OCI-LY3 (cell line): Measurements from ENCODE around the gene PRKAR2A.

Source experiments
- EZH2phosphoT487 ChIP-seq: fragments of 200-600 bp; shearing (Covaris generic); IDR thresholded peaks from 2 replicates; pipeline ENCODE4 v1.6.1; 2018; ENCODE audit warnings: antibody characterized with exemption, mixed run types, low read depth
- TF ChIP-seq, protein P1 (sequence below): fragments of 200-600, 300-600 bp; sonication (generic); IDR thresholded peaks from 2 replicates; pipeline ENCODE4 v1.5.1; 2014; ENCODE audit warnings: antibody characterized with exemption, low read length, low read depth

DNA sequence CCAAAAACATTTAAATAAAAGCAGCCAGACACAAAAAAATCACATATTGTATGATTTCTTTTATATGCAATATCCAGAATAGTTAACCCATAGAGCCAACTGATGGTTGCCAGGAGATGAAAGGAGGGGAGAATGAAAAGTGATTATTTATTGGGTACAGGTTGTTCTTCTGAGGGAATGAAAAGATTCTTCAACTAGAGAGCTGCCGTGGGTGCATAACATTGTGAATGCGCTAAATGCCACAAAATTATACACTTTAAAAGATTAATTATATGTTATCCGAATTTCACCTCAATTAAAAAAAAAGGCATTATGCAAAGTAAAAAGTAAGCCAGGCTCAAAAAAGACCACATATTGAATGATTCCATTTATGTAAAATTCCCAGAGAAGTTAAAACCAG is 36.1 kb downstream of the PRKAR2A start:
- TF ChIP-seq, protein P1, sequence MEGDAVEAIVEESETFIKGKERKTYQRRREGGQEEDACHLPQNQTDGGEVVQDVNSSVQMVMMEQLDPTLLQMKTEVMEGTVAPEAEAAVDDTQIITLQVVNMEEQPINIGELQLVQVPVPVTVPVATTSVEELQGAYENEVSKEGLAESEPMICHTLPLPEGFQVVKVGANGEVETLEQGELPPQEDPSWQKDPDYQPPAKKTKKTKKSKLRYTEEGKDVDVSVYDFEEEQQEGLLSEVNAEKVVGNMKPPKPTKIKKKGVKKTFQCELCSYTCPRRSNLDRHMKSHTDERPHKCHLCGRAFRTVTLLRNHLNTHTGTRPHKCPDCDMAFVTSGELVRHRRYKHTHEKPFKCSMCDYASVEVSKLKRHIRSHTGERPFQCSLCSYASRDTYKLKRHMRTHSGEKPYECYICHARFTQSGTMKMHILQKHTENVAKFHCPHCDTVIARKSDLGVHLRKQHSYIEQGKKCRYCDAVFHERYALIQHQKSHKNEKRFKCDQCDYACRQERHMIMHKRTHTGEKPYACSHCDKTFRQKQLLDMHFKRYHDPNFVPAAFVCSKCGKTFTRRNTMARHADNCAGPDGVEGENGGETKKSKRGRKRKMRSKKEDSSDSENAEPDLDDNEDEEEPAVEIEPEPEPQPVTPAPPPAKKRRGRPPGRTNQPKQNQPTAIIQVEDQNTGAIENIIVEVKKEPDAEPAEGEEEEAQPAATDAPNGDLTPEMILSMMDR: no peak
- TF ChIP-seq EZH2phosphoT487: no peak
